HG03342 (cell line): Measurements from ENCODE around the gene CLP1.

ENCODE experiments used
- ATAC-seq: cut with Tn5 transposase; IDR thresholded peaks from one replicate; pipeline ENCODE4 v1.9.1; 2021; ENCODE audit warnings: mild to moderate bottlenecking, moderate library complexity; ENCODE audit not compliant: unreplicated experiment

CLP1 gene

DNA sequence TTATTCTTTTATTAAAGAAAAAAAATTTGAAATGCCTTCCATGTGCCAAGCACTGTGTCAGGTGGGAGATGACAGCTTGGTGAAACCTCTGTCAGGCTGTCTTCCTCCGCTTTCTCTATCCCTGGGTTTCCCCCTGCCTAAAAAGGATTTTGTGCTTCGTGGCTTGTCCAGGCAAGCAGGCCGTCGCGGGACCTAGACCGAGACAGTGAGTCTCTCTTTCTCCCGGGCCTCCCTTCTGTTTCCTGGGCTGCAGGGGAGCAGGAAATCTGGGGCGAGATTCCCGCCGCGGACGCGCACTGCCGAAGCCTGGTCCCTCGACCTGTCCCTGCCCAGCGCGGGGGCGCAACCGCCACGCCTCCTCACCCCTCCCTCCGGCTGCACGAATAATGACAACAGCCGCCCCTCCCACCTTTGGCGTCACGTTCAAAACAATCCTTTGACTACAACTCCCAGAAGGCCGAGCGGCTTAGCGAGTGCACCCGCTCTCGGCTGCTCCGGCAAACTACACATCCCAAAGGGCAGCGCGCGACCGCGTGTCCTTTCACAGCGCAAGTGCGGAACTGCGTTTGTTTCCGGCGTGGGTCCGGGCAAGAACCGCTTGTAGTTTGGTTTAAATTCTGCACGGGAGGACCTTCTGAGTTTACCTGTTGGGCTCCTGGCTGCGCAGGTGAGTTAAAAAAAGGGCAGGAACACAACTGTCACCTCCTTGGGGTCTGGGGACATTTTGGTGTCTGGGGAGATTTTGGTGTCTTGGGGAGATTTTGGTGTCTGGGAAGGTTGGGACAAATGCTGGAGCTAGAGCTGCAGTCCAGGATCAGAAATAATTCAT lies at the start of gene CLP1:
CLP1 (plus strand) TSS at position 569 of the 829 bp plus-strand sequence. CDS start 1,715 bp downstream, outside the sequence.
- ATAC-seq: peak; percentile 99

DNA sequence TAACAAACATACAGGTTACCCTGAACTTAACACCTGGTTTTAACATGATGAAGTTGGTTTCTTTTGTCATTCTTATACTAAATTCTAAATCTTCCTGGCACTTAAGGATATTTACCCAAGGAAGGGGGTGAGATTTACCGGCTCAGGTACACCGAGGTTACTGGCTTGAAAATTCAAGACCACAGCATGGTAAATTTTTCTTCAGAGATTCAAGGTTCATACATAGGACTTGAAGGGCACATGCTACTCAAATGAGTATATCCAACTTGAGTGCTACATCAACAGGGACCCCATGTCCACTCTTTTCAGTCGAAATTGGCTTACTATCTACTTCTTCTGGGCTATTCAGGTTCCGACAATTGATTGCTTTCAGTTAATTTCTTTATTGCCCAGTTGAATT lies 47.4 kb upstream of the CLP1 start:
- ATAC-seq: no peak

GRCh38 chr11:57614234-57614772 lies 43.3 kb upstream of the CLP1 start:
- ATAC-seq: no peak

DNA sequence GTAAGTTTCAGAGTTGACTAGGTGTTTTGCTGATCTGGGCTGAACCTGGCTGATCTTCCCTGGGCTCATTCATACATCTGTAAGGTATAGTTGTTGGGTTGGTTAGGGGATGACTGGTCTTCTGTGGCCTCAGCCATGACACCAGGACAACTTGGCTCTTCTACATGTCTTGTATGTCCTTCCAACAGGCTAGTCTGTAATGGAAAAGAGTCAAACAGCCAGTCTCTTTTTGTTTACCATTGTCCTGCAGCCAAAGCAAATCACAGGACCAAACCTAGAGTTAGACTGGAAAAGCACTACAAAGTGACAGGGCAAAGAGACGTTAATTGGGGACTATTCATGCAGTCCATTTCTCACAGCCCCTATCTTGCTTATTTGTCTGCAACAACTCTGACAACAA lies 42.3 kb upstream of the CLP1 start:
- ATAC-seq: no peak

- no peak for ATAC-seq
These were observed 41.0 kb upstream of the CLP1 start for GRCh38 chr11:57616595-57616994.

- no peak for ATAC-seq
These were observed 39.1 kb upstream of the CLP1 start for GRCh38 chr11:57618438-57618837.

DNA sequence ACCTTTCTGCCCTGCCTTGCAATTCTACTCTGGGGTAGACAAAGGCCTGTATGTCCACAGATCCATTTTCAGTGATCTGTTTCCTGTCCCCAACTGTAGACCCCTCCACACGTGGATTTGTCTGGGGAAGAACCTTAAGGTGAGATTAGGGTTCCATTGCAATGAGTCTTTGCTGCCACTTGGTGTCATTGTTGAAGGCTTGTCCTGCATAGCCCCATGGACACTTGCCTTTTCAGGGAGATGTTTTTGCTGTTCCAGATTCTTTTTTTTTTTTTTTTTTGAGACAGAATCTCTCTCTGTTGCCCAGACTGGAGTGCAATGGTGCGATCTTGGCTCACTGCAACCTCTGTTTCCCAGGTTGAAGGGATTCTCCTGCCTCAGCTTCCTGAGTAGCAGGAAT lies 38.2 kb upstream of the CLP1 start:
- no peak for ATAC-seq

DNA sequence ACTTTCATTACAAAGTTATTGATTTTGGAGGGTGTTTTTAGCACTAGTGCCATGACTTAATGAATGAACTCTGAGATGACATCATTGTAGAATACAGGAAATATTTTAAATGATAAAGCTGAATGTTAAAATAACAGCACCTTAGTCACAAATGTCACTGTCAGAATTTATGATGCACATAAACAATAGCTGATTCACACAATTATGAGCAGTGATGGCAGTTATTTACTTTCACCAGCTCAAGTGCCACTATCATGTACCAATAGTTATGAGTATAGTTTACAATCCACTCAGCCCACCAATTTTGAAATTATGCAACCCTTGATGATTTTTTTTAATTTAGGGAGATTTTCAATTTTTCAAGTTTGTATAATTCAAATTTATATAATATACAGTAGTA lies 37.1 kb upstream of the CLP1 start:
- ATAC-seq: no peak

- no peak for ATAC-seq
These were observed 35.3 kb upstream of the CLP1 start for GRCh38 chr11:57622263-57622662.

DNA sequence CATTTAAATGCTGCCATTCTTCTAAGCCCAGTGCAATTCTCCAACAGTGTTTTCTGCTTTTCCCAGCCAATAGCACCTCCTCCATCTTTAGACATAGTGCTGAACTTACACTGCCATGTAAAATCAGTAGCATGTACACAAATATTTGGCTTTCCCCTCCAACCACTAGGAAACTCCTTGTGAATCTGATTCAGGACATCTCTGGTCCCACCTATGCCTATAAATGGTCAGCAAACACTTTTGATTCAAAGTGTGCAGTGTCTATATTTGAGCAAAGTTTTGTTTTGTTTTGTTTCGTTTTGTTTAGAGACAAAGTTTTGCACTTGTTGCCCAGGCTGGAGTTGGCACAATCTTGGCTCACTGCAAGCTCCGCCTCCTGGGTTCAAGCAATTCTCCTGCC lies 32.7 kb upstream of the CLP1 start:
- no peak for ATAC-seq

- no peak for ATAC-seq
These were observed 30.7 kb upstream of the CLP1 start for GRCh38 chr11:57626895-57627294.

- ATAC-seq: no peak
These were observed 27.4 kb upstream of the CLP1 start for GRCh38 chr11:57630171-57630570.

DNA sequence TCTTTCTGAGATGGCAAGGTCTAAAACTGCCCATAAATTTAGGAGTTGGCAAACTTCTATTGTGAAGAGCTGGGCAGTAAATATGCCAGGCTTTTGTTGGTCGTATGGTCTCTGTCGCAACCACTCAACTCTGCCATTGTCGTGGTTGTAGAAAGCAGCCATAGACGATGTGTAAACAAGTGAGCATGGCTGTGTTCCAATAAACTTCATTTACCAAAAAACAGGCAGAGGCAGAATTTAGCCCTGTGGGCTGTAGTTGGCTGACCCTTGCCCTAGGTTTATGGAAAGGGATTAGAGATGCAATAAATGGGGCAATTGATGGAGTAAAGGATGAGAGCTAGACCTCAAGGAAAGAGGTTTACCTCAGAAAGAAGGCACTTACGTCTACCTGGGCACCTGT lies 25.4 kb upstream of the CLP1 start:
- ATAC-seq: no peak

- ATAC-seq: no peak
These were observed 24.0 kb upstream of the CLP1 start for GRCh38 chr11:57633394-57634070.

DNA sequence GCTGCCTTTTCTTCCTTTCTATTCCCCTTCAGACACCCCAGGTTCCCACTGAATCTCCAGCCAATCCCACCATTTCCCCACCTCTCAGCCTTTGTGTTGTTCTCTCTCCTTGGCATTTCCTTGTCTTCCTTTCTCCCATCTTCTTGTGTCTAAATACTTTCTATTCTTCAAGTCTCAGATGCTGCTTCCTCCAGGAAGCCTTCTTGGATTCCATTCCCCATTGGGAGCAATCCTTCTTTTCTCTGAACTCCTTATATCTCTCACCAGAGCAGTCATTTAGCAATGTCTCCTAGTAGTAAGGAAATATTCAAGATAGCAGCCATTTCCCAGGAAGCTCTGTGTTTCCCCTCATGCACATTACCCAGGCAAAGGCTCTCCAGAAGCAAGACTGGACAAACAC lies 23.3 kb upstream of the CLP1 start:
- no peak for ATAC-seq

- no peak for ATAC-seq
These were observed 22.3 kb upstream of the CLP1 start for GRCh38 chr11:57635246-57635645.

- ATAC-seq: no peak
These were observed 19.9 kb upstream of the CLP1 start for GRCh38 chr11:57637626-57638004.

GRCh38 chr11:57638005-57638781 lies 19.4 kb upstream of the CLP1 start:
- no peak for ATAC-seq

GRCh38 chr11:57638811-57639320 lies 18.7 kb upstream of the CLP1 start:
- no peak for ATAC-seq

- ATAC-seq: no peak
These were observed 18.1 kb upstream of the CLP1 start for GRCh38 chr11:57639321-57640067.
